Fibroblast of the aortic adventitia (primary cell): ENCODE results near the gene LEMD3. TPM values are rescaled to one million over a fixed set of nuclear protein-coding genes. Genes with fewer than 3 reads are reported as not detected.

Source experiments
- DNase-seq: peaks from one replicate; pipeline ENCODE4 v3.0.0-alpha.2; 2010; ENCODE audit warnings: low read depth
- H3K4me3 ChIP-seq: 2 replicates; pipeline ENCODE4 v1.5.1; 2011; ENCODE audit warnings: low read depth, mild to moderate bottlenecking, control low read depth, low read length, moderate library complexity
- total RNA-seq: library from RNA; depleted of rRNA; stranded (reverse); fragments of >200 nt; gene quantifications from 2 replicates; pipeline ENCODE4 v1.2.3, GENCODE V29; 2012; ENCODE audit warnings: low replicate concordance
- TF ChIP-seq, protein P1 (sequence below): IDR thresholded peaks from 2 replicates; pipeline ENCODE4 v1.5.1; 2011; ENCODE audit warnings: mild to moderate bottlenecking, low read length, control low read depth, inconsistent platforms; ENCODE audit not compliant: insufficient read depth

Gene LEMD3
- total RNA-seq, 1 donor = 24.2 TPM

DNA sequence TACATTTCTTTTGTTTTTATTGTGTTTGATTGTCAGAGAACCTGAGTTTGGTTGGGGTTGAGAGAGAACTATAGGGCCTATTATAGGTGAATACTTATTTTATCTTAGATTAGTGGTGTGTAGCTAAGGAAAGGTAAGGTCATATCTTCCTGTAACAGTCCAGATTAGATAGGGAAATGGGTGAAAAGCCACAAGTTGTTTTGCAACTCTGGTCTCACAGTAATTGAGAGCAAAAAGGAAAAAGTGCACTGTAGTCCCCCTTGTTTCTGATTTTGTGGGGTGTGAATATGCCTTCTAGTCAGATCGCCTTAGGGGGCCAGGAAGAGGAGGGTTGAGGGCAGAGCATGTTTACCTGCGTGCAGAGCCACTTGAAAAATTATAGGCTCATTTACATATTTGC lies 118.0 kb downstream of the LEMD3 start:
- TF ChIP-seq, protein P1, sequence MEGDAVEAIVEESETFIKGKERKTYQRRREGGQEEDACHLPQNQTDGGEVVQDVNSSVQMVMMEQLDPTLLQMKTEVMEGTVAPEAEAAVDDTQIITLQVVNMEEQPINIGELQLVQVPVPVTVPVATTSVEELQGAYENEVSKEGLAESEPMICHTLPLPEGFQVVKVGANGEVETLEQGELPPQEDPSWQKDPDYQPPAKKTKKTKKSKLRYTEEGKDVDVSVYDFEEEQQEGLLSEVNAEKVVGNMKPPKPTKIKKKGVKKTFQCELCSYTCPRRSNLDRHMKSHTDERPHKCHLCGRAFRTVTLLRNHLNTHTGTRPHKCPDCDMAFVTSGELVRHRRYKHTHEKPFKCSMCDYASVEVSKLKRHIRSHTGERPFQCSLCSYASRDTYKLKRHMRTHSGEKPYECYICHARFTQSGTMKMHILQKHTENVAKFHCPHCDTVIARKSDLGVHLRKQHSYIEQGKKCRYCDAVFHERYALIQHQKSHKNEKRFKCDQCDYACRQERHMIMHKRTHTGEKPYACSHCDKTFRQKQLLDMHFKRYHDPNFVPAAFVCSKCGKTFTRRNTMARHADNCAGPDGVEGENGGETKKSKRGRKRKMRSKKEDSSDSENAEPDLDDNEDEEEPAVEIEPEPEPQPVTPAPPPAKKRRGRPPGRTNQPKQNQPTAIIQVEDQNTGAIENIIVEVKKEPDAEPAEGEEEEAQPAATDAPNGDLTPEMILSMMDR = no peak
- no peak for DNase-seq
- no peak overlapping the region for H3K4me3 ChIP-seq

DNA sequence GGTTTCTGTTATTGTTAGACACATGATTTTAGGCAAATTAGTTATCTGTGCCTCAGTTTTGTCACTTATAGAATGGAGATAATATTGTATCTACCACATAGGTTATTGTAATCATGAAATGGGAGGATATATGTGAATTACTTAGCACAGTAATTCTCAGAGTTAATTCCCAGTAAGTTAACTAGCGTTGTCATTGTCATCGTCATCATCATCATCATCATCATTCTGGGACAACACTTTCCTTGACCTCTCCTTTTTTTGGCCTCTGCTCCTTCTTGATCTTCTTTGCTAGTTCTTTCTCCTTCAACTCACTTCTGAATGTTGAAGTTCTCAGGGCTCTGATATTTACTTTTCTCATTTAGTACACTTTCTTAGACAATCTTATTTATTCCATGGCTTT lies 122.9 kb downstream of the LEMD3 start:
- H3K4me3 ChIP-seq = no peak overlapping the region
- DNase-seq = no peak
- TF ChIP-seq, protein P1 = no peak

DNA sequence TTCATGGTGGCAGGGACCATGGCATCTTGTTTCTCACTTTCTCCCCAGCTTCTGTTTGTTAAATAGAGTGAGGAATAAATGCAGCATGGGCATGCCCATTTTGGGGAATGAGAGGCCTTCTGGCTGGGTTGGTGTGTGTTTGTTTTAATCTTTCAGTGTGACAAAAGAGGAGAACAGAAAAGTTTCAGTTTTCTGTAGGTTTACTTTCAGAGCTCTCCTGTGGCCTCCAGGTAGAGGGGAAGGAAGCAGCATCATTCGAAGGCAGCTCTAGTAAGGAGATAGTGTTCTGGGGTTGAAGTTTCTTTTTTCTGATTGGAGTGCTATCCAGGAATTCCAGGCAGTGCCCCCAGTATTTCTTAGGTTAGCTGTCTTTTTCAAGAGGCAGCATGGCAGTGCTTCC lies 124.4 kb downstream of the LEMD3 start:
- H3K4me3 ChIP-seq = no peak overlapping the region
- DNase-seq = no peak
- TF ChIP-seq, protein P1 = no peak

DNA sequence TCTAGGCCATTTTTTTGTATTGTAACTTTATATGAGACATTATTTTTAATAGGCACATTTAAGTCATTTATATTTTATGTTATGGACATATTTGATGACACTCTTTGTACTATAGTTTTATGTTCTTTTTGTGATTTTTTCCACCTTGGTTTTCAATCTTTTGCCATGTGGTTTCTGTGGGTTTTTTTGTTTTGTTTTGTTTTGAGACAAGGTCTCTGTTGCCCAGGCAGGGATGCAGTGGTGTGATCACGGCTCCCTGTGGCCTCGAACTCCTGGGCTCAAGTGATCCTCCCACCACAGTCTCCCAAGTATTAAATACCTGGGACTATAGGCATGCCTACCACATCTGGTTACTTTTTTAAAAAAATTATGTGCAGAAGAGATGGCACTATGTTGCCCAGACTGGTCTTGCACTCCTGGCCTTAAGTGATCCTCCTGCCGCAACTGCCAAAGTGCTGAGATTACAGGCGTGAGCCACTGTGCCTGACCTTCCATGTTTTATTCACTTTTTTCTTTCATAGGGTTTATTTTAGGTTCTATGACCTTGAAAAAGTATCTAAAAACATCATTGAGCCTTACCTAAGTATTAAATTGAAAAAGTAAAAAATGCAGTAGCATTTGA lies 125.4 kb downstream of the LEMD3 start:
- TF ChIP-seq, protein P1 = no peak
- DNase-seq = no peak
- H3K4me3 ChIP-seq = no peak overlapping the region

DNA sequence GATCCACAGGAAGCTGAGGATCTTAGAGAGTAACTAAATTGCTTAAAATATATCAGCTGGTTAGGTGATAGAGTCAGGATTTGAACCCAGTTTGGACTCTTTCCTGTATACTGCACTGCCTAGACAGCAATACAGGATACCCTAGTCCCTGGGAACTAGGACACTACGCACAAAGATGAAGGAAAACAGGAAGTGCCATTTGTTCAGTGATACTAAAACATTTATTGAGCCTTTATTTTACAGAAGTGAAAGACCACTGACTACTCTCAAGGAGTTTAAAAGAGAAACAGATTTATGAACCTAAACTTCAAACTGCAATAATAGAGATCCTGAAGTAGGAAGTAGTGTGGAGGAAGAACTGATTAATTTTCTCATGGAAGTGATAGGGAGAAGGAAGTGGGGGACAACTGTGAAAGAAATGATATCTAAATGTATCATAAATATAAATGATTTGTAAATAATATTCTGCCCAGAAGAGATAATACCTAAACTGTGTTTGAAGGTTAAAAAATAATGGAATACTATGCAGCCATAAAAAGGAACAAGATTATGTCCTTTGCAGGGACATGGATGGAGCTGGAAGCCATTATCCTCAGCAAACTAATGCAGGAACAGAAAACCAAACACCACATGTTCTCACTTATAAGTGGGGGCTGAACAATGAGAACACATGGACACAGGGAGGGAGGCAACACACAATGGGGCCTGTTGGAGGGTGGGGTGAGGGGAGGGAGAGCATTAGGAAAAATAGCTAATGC lies 127.3 kb downstream of the LEMD3 start:
- H3K4me3 ChIP-seq = no peak overlapping the region
- TF ChIP-seq, protein P1 = no peak
- DNase-seq = no peak

Other genes with a start within 250 kb of the LEMD3 start
- gene WIF1, start 48.3 kb upstream of the LEMD3 start, total RNA-seq = under 0.01 TPM in 1 of 2 replicates, not detected in the other
- 36.8 and 55.1 TPM in 2 replicates for gene MSRB3, start 109.1 kb downstream of the LEMD3 start, total RNA-seq